HG03045 (cell line): ENCODE measurements around the gene RPS27L.
"Not testable (repeated sequence)": the region's sequence is repeated elsewhere in the genome, so short reads cannot be mapped to it uniquely, and the experiment has no call there.

ENCODE experiments used
- ATAC-seq: cut with Tn5 transposase; IDR thresholded peaks from one replicate; pipeline ENCODE4 v1.9.1; 2021; ENCODE audit warnings: mild to moderate bottlenecking, moderate library complexity; ENCODE audit not compliant: unreplicated experiment

The RPS27L gene

DNA sequence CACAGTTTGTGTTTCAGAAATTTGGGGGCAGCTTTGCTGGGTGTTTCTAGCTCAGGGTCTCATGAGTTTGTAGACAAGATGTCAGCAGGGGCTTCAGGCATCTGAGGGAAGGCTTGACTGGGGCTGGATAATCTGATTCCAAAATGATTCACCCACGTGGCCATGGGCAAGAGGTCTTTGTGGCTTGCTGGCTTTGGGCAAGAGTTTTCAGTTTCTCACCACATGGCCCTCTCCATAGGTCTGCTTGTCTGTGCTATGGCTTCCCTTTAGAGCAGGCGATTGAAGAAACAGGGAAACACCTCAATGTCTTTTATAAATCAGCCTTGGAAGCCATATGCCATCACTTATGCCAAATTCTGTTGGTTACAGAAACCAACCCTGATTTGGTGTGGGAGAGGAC, 11.9 kb downstream of the RPS27L start:
- ATAC-seq, result no peak

- ATAC-seq, result no peak
Observed at GRCh38 chr15:63140936-63141335, 16.3 kb downstream of the RPS27L start.

DNA sequence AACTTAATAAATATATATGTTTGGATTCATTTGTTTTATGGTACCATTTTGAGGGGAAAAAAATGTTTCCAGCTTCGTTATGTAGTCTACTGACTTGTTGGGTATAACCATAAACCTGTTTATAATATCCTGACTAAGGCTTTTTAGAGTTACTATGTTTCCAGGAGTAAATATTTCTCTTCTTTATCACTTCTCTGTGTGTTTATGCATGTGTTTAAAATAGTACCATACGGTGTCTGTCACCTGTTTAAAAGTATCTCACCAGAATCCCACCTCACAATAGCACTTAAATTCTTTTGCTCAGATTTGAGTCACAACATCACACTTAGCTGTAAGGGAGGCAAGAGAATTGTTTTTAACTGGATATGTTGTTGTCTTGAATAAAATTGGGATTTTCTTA, 20.5 kb downstream of the RPS27L start:
- no peak for ATAC-seq

- ATAC-seq, result no peak
Observed at GRCh38 chr15:63135804-63136203, 21.5 kb downstream of the RPS27L start.

DNA sequence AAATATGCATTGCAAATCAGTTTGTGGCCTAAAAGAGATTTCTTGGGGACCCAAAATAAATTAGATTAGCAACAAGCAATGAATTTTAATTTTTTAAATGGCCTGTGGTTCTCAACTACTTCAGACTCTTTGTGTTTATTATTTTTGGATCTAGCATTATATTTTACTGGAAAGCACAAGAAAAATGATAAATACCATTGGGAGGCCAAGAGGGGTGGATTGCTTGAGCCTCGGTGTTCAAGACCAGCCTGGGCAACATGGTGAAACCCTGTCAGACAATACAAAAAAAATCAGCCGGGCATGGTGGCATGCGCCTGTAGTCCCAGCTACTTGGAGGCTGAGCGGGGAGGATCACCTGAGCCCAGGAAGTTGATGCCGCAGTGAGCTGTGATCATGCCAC, 22.0 kb downstream of the RPS27L start:
- ATAC-seq, result no peak

DNA sequence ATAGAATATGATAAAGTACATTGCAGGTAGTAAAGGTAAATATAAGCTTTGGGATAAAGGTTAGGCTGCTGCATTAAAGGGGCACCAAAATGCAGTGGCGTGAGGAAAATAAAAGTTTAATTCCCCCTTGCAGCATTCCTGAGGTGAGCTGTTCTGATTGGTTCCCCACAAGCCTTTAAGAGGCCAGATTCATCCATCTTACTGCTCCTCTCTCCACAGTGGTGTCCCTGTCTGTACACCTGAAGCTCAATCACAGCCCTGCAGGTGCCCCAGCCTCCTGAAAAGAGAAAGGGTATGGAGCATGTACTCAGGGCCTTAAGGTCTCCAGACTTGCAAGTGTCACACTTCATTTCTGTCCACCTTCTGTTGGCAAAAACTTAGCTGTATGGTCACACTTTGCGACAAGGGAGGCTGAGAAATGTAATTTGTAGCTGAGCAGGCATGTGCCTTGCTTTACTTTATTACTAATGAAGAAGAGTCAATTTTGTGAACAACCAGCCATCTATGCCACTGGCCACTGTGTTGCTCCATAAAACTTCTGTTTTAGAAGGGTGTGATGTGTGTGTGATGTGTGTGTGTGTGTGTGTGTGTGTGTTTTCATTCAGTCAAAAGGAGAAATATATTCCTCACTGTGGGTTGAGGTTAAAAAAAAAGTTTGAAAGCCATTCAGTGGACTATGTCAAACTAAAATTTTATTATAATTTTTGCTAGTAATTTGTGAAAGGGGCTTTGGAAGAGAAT, 22.9 kb downstream of the RPS27L start:
- no peak for ATAC-seq

- ATAC-seq, result no peak
Observed at GRCh38 chr15:63133786-63134185, 23.5 kb downstream of the RPS27L start.

DNA sequence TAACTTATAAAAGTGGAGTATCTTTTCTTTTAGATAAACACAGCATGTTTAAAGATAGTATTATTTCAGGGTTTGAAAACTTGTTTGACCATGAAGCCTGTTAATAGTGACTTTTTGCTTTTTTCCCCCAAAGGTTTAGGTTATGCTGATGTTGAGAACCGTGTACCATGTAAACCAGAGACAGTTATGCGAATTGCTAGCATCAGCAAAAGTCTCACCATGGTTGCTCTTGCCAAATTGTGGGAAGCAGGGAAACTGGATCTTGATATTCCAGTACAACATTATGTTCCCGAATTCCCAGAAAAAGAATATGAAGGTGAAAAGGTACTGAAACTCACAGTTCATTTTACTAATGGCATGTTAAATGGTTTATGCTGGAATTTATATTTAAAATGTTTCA, 30.6 kb downstream of the RPS27L start:
- no peak for ATAC-seq

DNA sequence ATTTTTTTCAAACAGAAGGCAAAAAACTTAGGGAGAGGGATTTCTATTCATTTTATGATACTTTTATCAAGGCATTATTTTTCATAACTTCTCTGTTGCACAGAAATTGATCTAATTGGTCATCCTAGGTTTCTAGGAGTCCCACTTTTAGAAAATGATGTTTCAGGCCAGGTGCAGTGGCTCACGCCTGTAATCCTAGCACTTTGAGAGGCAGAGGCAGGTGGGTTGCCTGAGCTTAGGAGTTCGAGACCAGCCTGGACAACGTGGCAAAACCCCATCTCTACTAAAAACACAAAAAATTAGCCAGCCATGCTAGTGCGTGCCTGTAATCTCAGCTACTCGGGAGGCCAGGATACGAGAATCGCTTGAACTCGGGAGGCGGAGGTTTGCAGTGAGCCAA, 32.8 kb downstream of the RPS27L start:
- no peak for ATAC-seq

DNA sequence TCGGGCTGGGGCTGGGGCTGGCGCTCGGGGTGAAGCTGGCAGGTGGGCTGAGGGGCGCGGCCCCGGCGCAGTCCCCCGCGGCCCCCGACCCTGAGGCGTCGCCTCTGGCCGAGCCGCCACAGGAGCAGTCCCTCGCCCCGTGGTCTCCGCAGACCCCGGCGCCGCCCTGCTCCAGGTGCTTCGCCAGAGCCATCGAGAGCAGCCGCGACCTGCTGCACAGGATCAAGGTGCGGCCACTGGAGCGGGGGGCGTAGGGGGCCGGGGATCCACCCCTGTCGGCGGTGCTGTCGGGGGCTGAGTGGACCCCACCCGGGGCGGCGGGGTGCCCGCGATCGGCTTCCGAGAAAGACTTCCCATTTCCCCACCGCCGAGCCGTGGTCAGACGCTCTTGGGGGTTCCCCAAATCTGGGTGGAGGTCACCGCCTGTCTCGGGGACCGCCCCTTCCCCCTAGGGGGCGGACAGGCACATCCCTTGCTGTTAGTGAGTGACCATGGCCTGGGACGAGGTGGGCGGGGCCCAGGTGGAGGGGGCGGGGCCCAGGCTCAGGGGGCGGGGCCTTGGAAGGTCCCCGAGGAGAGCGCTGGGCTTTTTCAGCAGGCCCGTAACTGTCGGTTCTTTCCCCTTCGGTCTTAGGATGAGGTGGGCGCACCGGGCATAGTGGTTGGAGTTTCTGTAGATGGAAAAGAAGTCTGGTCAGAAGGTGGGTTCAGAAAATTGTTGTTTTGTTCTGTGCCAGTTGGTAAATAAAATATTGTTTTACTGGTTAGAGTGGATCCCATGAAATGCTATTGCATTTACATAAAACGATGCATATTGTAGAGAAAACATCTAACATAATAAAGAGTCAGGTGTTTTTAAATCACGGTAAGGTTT, 35.0 kb downstream of the RPS27L start:
- peak; percentile 80 for ATAC-seq

GRCh38 chr15:63121382-63122001, 35.8 kb downstream of the RPS27L start, which contains the start of gene LACTB:
Gene LACTB, plus strand, starts transcription at chr15:63121861. Its CDS starts 11 bp downstream, at chr15:63121872.
- peak; percentile 86 for ATAC-seq

- ATAC-seq, result no peak
Observed at GRCh38 chr15:63118854-63119253, 38.4 kb downstream of the RPS27L start.

GRCh38 chr15:63114465-63114864, 42.8 kb downstream of the RPS27L start:
- no peak for ATAC-seq

DNA sequence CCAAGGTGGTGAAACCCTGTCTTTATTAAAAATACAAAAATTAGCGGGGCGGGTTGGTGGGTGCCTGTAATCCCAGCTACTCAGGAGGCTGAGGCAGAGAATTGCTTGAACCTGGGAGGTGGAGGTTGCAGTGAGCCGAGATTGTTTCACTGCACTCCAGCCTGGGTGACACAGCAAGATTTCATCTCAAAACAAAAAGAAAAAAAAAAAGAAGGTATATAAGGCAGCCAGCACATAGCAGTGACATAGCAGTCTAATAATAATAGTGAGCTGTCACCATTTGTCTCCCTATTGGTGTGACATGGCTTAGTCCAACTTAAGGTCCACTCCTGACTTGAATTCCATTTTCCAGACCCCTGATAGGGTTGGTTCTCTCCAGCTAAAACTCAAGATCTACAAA, 44.4 kb downstream of the RPS27L start:
- ATAC-seq, result no peak

DNA sequence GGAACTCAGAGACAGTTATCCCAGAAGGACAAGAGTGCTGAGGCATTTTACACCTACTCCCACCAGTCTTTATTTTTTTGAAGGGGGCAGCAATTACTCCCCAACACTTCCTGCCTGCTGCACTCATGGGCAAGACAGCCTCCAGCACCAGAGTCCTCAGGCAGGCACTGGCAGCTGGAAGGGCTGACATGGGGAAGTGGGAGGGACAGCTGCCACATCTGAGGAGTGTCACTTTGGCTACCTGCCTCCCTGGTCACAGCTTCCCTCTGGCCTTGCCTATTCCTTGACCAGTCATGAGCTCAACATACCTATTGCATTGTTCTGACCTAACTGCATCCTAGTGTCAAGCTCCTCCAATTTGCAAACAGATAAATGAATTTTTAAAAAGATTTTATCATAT, 45.8 kb downstream of the RPS27L start:
- ATAC-seq, result no peak

DNA sequence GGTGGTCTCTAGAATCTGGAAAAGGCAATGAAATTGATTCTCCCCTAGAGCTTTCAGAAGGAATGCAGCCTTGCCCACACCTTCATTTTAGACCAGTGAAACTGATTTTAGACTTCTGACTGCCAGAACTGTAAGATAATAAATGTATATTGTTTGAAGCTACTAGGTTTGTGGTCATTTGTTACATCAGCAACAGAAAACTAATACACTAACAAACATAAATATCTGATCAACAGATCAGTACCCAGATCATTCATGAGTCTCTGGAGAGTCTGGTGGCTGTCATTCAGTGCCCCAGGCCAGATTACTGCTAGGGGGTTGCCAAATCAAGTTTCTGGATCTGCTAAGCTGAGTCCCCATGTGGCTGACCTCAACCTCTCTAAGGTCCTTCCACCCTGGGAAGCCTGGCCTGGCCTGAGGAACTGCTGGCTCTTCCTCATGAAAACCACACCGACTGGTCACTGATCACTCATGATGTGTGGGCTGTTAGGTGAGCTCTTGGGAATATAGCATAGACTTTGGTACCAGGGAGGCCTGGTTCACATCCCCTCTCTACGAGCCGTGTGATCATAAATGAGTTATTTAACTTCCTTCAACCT, 46.8 kb downstream of the RPS27L start:
- no peak for ATAC-seq

DNA sequence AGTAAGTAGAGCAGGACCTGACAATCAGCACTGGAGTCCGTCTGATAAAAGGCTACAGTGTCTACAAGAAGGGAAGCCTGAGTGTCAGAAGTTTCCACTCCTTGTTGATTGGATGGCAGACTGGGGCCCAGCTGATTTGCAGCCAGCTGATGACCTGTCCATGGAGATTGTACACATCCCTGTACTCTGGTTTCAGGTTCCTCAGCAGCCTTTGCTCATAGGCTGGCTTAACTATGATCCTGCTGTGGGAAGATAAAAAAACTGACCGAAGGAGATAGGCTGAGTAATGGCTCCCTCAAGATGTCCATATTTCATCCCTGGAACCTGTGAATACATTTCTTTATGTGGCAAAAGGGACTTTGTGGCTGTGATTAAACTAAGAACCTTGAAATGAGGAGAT, 47.4 kb downstream of the RPS27L start:
- no peak for ATAC-seq

- ATAC-seq, result no peak
Observed at GRCh38 chr15:63109498-63109897, 47.8 kb downstream of the RPS27L start.

DNA sequence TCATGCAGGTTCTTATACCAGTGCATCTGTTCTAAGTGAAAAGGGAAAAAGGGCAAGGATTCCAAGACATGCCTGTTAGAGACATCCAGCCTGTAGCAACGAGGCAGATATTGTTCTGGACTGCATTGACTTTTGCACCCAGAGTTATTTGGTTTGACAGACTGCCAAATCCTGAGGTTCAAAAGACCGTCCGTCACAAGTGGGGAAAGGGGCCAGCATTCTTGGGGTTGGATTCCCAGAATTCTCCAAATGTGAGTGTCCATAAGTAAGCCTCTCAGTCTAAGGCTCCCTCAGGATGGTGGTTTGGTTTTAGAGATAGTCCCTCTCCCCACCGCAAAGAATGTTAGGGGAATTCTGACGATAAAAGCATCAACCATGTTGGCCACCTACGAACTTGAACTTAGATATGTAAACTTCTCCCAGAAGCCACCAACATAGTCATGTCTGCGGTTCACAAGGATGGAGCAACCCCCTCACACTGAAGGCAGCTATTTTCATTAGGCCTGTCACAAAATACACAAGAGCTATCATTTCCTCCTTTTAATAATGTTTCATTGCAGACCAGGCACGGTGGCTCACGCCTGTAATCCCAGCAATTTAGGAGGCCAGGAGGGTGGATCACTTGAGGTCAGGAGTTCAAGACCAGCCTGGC, 49.3 kb downstream of the RPS27L start:
- no peak for ATAC-seq

GRCh38 chr15:63105354-63105753, 51.9 kb downstream of the RPS27L start:
- ATAC-seq, result not testable (repeated sequence)

DNA sequence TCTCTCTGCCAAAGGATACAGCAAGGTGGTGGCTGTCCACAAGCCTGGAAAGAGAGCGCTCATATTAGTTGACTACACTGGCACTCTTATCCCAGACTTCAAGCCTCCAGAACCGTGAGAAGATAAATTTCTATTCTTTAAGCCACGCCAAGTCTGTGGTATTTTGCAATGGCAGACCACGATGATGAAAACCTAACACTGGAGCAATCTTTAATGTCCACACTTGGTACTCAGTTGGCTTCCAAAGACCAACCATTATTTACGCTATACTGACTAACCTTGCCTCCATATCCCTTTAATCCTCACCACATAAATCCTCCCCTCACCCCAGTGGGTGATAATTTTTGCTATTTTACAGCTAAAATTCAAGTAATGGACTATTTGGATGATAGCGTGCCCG, 52.5 kb downstream of the RPS27L start:
- no peak for ATAC-seq
